HCT116 (cell line): Measurements from ENCODE around the gene RGS7.

Experiments used
- CEBPB ChIP-seq: IDR thresholded peaks from 2 replicates; pipeline ENCODE4 v1.6.1; 2012; ENCODE audit warnings: low read depth
- EGR1 ChIP-seq: IDR thresholded peaks from 2 replicates; pipeline ENCODE4 v1.6.1; 2012; ENCODE audit warnings: low read depth
- EZH2 ChIP-seq: fragments of 200-600 bp; sonication (generic); IDR thresholded peaks from 2 replicates; pipeline ENCODE4 v1.6.1; 2017; ENCODE audit warnings: antibody characterized with exemption, mixed run types
- JUND ChIP-seq: IDR thresholded peaks from 2 replicates; pipeline ENCODE4 v1.6.1; 2012
- POLR2A ChIP-seq: IDR thresholded peaks from 2 replicates; pipeline ENCODE4 v1.7.0; 2011; ENCODE audit warnings: borderline replicate concordance; ENCODE audit not compliant: insufficient read depth, insufficient read length; ENCODE audit errors: extremely low read depth
- YY1 ChIP-seq: IDR thresholded peaks from 2 replicates; pipeline ENCODE4 v1.6.1; 2011; ENCODE audit warnings: low read length, low read depth, moderate library complexity, mild to moderate bottlenecking; ENCODE audit not compliant: insufficient replicate concordance; ENCODE audit errors: extremely low read depth
- TF ChIP-seq, protein P1 (sequence below): IDR thresholded peaks from 2 replicates; pipeline ENCODE4 v1.6.1; 2012; ENCODE audit warnings: low read depth
- TF ChIP-seq, protein P2 (sequence below), 3 experiments: fragments of 200-600 bp in 1 of 3; sonication (generic) in 1 of 3; IDR thresholded peaks in 2 of 3; conservative IDR thresholded peaks in 1 of 3; 2 replicates each; pipeline ENCODE4 v1.5.1; 2012 to 2017; ENCODE audit warnings: low read depth in 2 of 3, low read length in 2 of 3, antibody characterized with exemption in 1 of 3, borderline replicate concordance in 1 of 3, control low read depth in 1 of 3, mild to moderate bottlenecking in 1 of 3, mixed read lengths in 1 of 3, mixed run types in 1 of 3, moderate library complexity in 1 of 3; ENCODE audit not compliant: insufficient read depth in 1 of 3
- TF ChIP-seq, protein P3 (sequence below): IDR thresholded peaks from 2 replicates; pipeline ENCODE4 v1.6.1; 2011; ENCODE audit warnings: mild to moderate bottlenecking, low read length, moderate library complexity; ENCODE audit not compliant: insufficient replicate concordance; ENCODE audit errors: extremely low read depth

- TF ChIP-seq JUND, result no peak
- no peak for TF ChIP-seq EZH2
- no peak for TF ChIP-seq POLR2A
- TF ChIP-seq, protein P1, sequence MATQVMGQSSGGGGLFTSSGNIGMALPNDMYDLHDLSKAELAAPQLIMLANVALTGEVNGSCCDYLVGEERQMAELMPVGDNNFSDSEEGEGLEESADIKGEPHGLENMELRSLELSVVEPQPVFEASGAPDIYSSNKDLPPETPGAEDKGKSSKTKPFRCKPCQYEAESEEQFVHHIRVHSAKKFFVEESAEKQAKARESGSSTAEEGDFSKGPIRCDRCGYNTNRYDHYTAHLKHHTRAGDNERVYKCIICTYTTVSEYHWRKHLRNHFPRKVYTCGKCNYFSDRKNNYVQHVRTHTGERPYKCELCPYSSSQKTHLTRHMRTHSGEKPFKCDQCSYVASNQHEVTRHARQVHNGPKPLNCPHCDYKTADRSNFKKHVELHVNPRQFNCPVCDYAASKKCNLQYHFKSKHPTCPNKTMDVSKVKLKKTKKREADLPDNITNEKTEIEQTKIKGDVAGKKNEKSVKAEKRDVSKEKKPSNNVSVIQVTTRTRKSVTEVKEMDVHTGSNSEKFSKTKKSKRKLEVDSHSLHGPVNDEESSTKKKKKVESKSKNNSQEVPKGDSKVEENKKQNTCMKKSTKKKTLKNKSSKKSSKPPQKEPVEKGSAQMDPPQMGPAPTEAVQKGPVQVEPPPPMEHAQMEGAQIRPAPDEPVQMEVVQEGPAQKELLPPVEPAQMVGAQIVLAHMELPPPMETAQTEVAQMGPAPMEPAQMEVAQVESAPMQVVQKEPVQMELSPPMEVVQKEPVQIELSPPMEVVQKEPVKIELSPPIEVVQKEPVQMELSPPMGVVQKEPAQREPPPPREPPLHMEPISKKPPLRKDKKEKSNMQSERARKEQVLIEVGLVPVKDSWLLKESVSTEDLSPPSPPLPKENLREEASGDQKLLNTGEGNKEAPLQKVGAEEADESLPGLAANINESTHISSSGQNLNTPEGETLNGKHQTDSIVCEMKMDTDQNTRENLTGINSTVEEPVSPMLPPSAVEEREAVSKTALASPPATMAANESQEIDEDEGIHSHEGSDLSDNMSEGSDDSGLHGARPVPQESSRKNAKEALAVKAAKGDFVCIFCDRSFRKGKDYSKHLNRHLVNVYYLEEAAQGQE, result no peak
- TF ChIP-seq, protein P2, sequence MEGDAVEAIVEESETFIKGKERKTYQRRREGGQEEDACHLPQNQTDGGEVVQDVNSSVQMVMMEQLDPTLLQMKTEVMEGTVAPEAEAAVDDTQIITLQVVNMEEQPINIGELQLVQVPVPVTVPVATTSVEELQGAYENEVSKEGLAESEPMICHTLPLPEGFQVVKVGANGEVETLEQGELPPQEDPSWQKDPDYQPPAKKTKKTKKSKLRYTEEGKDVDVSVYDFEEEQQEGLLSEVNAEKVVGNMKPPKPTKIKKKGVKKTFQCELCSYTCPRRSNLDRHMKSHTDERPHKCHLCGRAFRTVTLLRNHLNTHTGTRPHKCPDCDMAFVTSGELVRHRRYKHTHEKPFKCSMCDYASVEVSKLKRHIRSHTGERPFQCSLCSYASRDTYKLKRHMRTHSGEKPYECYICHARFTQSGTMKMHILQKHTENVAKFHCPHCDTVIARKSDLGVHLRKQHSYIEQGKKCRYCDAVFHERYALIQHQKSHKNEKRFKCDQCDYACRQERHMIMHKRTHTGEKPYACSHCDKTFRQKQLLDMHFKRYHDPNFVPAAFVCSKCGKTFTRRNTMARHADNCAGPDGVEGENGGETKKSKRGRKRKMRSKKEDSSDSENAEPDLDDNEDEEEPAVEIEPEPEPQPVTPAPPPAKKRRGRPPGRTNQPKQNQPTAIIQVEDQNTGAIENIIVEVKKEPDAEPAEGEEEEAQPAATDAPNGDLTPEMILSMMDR (IDR thresholded peaks at IDR 0.05 in 2 of 3, conservative IDR thresholded peaks at IDR 0.05 in 1 of 3; ENCODE audit: borderline replicate concordance in 1 of 3, insufficient read depth in 1 of 3, low read depth in 2 of 3, low read length in 2 of 3), result no peak
- TF ChIP-seq, protein P3, sequence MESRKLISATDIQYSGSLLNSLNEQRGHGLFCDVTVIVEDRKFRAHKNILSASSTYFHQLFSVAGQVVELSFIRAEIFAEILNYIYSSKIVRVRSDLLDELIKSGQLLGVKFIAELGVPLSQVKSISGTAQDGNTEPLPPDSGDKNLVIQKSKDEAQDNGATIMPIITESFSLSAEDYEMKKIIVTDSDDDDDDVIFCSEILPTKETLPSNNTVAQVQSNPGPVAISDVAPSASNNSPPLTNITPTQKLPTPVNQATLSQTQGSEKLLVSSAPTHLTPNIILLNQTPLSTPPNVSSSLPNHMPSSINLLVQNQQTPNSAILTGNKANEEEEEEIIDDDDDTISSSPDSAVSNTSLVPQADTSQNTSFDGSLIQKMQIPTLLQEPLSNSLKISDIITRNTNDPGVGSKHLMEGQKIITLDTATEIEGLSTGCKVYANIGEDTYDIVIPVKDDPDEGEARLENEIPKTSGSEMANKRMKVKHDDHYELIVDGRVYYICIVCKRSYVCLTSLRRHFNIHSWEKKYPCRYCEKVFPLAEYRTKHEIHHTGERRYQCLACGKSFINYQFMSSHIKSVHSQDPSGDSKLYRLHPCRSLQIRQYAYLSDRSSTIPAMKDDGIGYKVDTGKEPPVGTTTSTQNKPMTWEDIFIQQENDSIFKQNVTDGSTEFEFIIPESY, result no peak
- TF ChIP-seq YY1, result no peak
- TF ChIP-seq CEBPB, result no peak
- TF ChIP-seq EGR1, result no peak
Measured at GRCh38 chr1:240869071-240869470, 487.9 kb downstream of the RGS7 start.
